IMR-90 (cell line): ENCODE data around the gene EFHC2. TPM values are rescaled to one million over a fixed set of nuclear protein-coding genes. Genes with fewer than 3 reads are reported as not detected.

Source experiments
- ATAC-seq: fragments of 200-7000 bp; cut with Tn5 transposase; 2 replicates; pipeline ENCODE4 v1.9.1; 2020; ENCODE audit warnings: low read depth, mild to moderate bottlenecking, moderate library complexity
- BruUV-seq: library from RNA; stranded (reverse); fragments of 400-500 nt; replicated peaks from 2 replicates; lab custom pipeline; 2021; lab: Mats Ljungman, UMichigan
- CTCF ChIA-PET: fragments of 300-600 bp; formaldehyde crosslinking; extraction: SDS; loops from one replicate; lab custom pipeline; 2021; ENCODE audit warnings: antibody characterized with exemption; lab: Yijun Ruan, JAX
- POLR2A ChIA-PET: fragments of 300-600 bp; sonication (Branson Sonifier 250); formaldehyde crosslinking; loops from one replicate; lab custom pipeline; 2022; ENCODE audit warnings: antibody characterized with exemption; ENCODE audit not compliant: unreplicated experiment; lab: Charles Lee
- DNase-seq: peaks from one replicate; pipeline ENCODE4 v3.0.0; 2013
- H2AFZ ChIP-seq: replicated peaks from 2 replicates; pipeline ENCODE3; 2013; ENCODE audit warnings: low read length, mild to moderate bottlenecking; ENCODE audit not compliant: poor library complexity
- H2AK5ac ChIP-seq: 2 replicates; pipeline ENCODE4 v1.6.1; 2013; ENCODE audit warnings: low read depth, low read length, inconsistent platforms
- H2AK9ac ChIP-seq: replicated peaks from 2 replicates; pipeline ENCODE3; 2013; ENCODE audit warnings: mild to moderate bottlenecking, low read depth, low read length, moderate library complexity; ENCODE audit not compliant: poor library complexity
- H2BK120ac ChIP-seq: 2 replicates; pipeline ENCODE4 v1.6.1; 2013; ENCODE audit warnings: low read depth, low read length, inconsistent platforms
- H2BK15ac ChIP-seq: 3 replicates; pipeline ENCODE4 v1.6.1; 2013; ENCODE audit warnings: low read depth, low read length, inconsistent platforms
- H2BK20ac ChIP-seq: 2 replicates; pipeline ENCODE4 v1.6.1; 2013; ENCODE audit warnings: low read depth, mild to moderate bottlenecking, inconsistent platforms, low read length, moderate library complexity
- H2BK5ac ChIP-seq: 2 replicates; pipeline ENCODE4 v1.6.1; 2013; ENCODE audit warnings: mild to moderate bottlenecking, low read depth, low read length, inconsistent platforms; ENCODE audit not compliant: poor library complexity, severe bottlenecking
- H3K14ac ChIP-seq: replicated peaks from 2 replicates; pipeline ENCODE4 v1.6.1; 2013; ENCODE audit warnings: low read depth, low read length, inconsistent platforms
- H3K18ac ChIP-seq: 2 replicates; pipeline ENCODE4 v1.6.1; 2013; ENCODE audit warnings: low read depth, low read length, control low read depth
- H3K23ac ChIP-seq: 2 replicates; pipeline ENCODE4 v1.6.1; 2013; ENCODE audit warnings: low read depth, low read length, inconsistent platforms
- H3K27ac ChIP-seq: 2 replicates; pipeline ENCODE4 v1.5.1; 2013; ENCODE audit warnings: mild to moderate bottlenecking, control low read depth, low read length; ENCODE audit not compliant: insufficient read depth
- H3K27me3 ChIP-seq: 2 replicates; pipeline ENCODE4 v1.6.1; 2013; ENCODE audit warnings: low read length; ENCODE audit not compliant: control insufficient read depth, insufficient read depth
- H3K36me3 ChIP-seq: 2 replicates; pipeline ENCODE4 v1.6.1; 2013; ENCODE audit warnings: low read length, mixed read lengths; ENCODE audit not compliant: control insufficient read depth, insufficient read depth
- H3K4ac ChIP-seq: 2 replicates; pipeline ENCODE4 v1.6.1; 2013; ENCODE audit warnings: low read depth, low read length, inconsistent platforms
- H3K4me1 ChIP-seq: 2 replicates; pipeline ENCODE4 v1.6.1; 2013; ENCODE audit warnings: low read length, mixed read lengths; ENCODE audit not compliant: control insufficient read depth, insufficient read depth
- H3K4me2 ChIP-seq: 2 replicates; pipeline ENCODE4 v1.6.1; 2013; ENCODE audit warnings: low read depth, mild to moderate bottlenecking, control low read depth, low read length, moderate library complexity
- H3K4me3 ChIP-seq: 2 replicates; pipeline ENCODE4 v1.5.1; 2013; ENCODE audit warnings: low read depth, mild to moderate bottlenecking, control low read depth, low read length, moderate library complexity; ENCODE audit not compliant: insufficient read depth
- H3K56ac ChIP-seq: 2 replicates; pipeline ENCODE4 v1.6.1; 2013; ENCODE audit warnings: low read length, inconsistent platforms; ENCODE audit not compliant: insufficient read depth; ENCODE audit errors: extremely low read depth
- H3K79me1 ChIP-seq, 2 experiments: 2 replicates each; pipeline ENCODE4 v1.6.1; 2013; ENCODE audit warnings: low read length in 2 of 2, inconsistent platforms in 1 of 2, low read depth in 1 of 2
- H3K9ac ChIP-seq: 2 replicates; pipeline ENCODE4 v1.6.1; 2013; ENCODE audit warnings: low read depth, low read length, control low read depth
- H3K9me1 ChIP-seq: 2 replicates; pipeline ENCODE4 v1.6.1; 2013; ENCODE audit warnings: low read length, inconsistent platforms; ENCODE audit not compliant: insufficient read depth
- H3K9me3 ChIP-seq: 2 replicates; pipeline ENCODE4 v1.6.1; 2013; ENCODE audit warnings: low read length; ENCODE audit not compliant: control insufficient read depth, insufficient read depth
- H4K20me1 ChIP-seq: 2 replicates; pipeline ENCODE4 v1.6.1; 2013; ENCODE audit warnings: low read length, inconsistent platforms; ENCODE audit not compliant: insufficient read depth
- H4K5ac ChIP-seq: 2 replicates; pipeline ENCODE4 v1.6.1; 2013; ENCODE audit warnings: mild to moderate bottlenecking, low read depth, low read length, control low read depth
- H4K8ac ChIP-seq, 2 experiments: 2 replicates each; pipeline ENCODE4 v1.6.1; 2013; ENCODE audit warnings: low read depth in 2 of 2, low read length in 2 of 2, control low read depth in 1 of 2, inconsistent platforms in 1 of 2
- H4K91ac ChIP-seq: 2 replicates; pipeline ENCODE4 v1.6.1; 2013; ENCODE audit warnings: low read depth, low read length, inconsistent platforms; ENCODE audit not compliant: insufficient read depth
- CEBPB ChIP-seq: IDR thresholded peaks from 2 replicates; pipeline ENCODE4 v1.6.1; 2012; ENCODE audit warnings: low read depth, low read length, improper control_type of control experiment
- RFX5 ChIP-seq: IDR thresholded peaks from 2 replicates; pipeline ENCODE4 v1.8.0; 2012; ENCODE audit warnings: low read depth, mild to moderate bottlenecking, low read length, moderate library complexity
- WGBS, 2 experiments: methylation state at CpG; one replicate each; pipeline versions ENCODE4 v1.1.5 to v1.1.7; 2013; ENCODE audit warnings: missing lambda C conversion rate in 2 of 2; ENCODE audit not compliant: insufficient read length in 1 of 2; ENCODE audit errors: extremely low coverage in 2 of 2; 5-methylcytosine and 5-hydroxymethylcytosine counted together
- dilution Hi-C: fragments of 300-500 bp; cut with HindIII; formaldehyde crosslinking; loops from one replicate; pipeline ENCODE4 v1.14.3; 2018; ENCODE audit warnings: low sequenced_read_pairs; ENCODE audit not compliant: unreplicated experiment
- in situ Hi-C: fragments of 300-500 bp; cut with MboI; formaldehyde crosslinking; loops from 3 replicates; pipeline ENCODE4 v1.14.3; 2019; ENCODE audit warnings: low sequenced_read_pairs, inconsistent platforms, mixed read lengths
- intact Hi-C: fragments of 100-400 bp; cut with micrococcal nuclease; formaldehyde crosslinking; loops from 2 replicates; pipeline ENCODE4 v1.10.0; 2022
- polyA plus RNA-seq, 3 experiments: library from polyadenylated mRNA; depleted of rRNA; stranded (reverse); fragments of >200 nt; gene quantifications; 2 replicates each; pipeline ENCODE4 v1.2.3, GENCODE V29; 2012; ENCODE audit warnings: low replicate concordance in 1 of 3
- total RNA-seq: library from RNA; depleted of rRNA; stranded (reverse); fragments of >200 nt; gene quantifications from 2 replicates; pipeline ENCODE4 v1.2.3, GENCODE V29; 2012

The EFHC2 gene
- total and polyA plus RNA-seq, 2 of the 4 experiments (the other 2 are of a cell fraction), result 0.18 to 0.24 TPM

DNA sequence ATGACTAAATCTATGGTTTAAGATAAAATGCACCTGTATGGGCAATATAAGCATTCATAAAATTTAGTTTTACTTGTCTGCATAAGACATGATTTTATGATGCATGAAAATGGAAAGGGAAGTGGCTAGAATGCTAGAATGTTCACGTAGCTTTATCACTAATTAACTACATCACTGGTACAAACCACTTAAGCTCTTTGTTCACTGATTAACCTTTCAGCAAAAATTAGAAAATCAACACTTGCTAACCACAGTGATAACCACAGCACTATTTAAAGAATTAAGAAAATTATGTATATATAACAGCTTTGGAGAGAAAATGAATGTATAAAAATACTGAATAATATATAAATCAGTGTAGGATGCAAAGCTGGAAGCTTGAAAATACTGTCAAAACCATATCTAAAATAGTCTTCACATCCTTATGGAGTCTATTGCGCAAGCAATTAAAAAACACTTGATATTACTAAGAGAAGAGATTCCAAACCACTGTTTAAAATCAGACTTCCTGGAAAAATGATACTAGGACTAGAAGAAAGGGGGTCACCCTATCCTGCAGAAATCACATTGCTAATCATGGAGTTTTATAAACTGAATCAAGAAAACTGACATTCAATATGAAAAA lies 51.9 kb downstream of the EFHC2 start:
- H3K27me3 ChIP-seq, result peaks cover 2% of the 10 kb centered on the region
- in situ Hi-C loops (no loop called here), dilution Hi-C loops (no loop called here), intact Hi-C loops (no loop called here)
- H3K9ac ChIP-seq, result no peak overlapping the region
- H3K9me3 ChIP-seq, result no peaks in the 10 kb centered on the region; the same call in 1 of the 2 replicates
- no peak overlapping the region for H3K23ac ChIP-seq
- H2AFZ ChIP-seq, result no peak overlapping the region
- ChIA-PET POLR2A (no interaction called here), CTCF (no interaction called here)
- H2BK20ac ChIP-seq, result no peak overlapping the region
- no peak for ATAC-seq
- no peak overlapping the region for H2BK120ac ChIP-seq
- H2BK5ac ChIP-seq, result no peak overlapping the region
- no peak overlapping the region for H4K5ac ChIP-seq
- no peaks in the 10 kb centered on the region for H3K9me1 ChIP-seq
- no peak overlapping the region for H3K4me3 ChIP-seq
- H3K4me2 ChIP-seq, result no peak overlapping the region
- no peaks in the 10 kb centered on the region for H4K20me1 ChIP-seq
- no peaks in the 10 kb centered on the region for H3K79me1 ChIP-seq
- H4K8ac ChIP-seq, result no peak overlapping the region
- H3K27ac ChIP-seq, result no peak overlapping the region
- H2AK5ac ChIP-seq, result no peak overlapping the region
- H3K36me3 ChIP-seq, result no peaks in the 10 kb centered on the region
- BruUV-seq, result no TSS peak
- no peak for DNase-seq
- H2BK15ac ChIP-seq, result no peak overlapping the region
- H3K56ac ChIP-seq, result no peak overlapping the region
- WGBS, 2 experiments, result no CpG with 5 or more reads among the region's 2 CpGs
- H4K91ac ChIP-seq, result no peak overlapping the region
- H3K4ac ChIP-seq, result no peak overlapping the region
- H3K18ac ChIP-seq, result no peak overlapping the region
- TF ChIP-seq RFX5 (no peak), CEBPB (peak; percentile 86)
- no peaks in the 10 kb centered on the region for H3K4me1 ChIP-seq
- H2AK9ac ChIP-seq, result no peak overlapping the region
- no peak overlapping the region for H3K14ac ChIP-seq
